HepG2 (cell line): ENCODE results near the gene CCDC57. TPM values are rescaled to one million over a fixed set of nuclear protein-coding genes. Genes with fewer than 3 reads are reported as not detected.

Experiments used
- CCDC6 ChIP-seq: sonication (generic); formaldehyde crosslinking; IDR thresholded peaks from 2 replicates; pipeline ENCODE4 v1.8.1; 2022; ENCODE audit warnings: mild to moderate bottlenecking, missing genetic modification reagents, moderate library complexity
- ETV6 ChIP-seq: sonication (generic); formaldehyde crosslinking; conservative IDR thresholded peaks from 2 replicates; pipeline ENCODE4 v1.4.0; 2020; ENCODE audit warnings: missing genetic modification reagents
- GATA4 ChIP-seq: sonication (generic); IDR thresholded peaks from 2 replicates; pipeline ENCODE4 v1.6.1; 2016; ENCODE audit warnings: antibody characterized with exemption, low read depth, borderline replicate concordance
- JUND ChIP-seq: sonication (generic); formaldehyde crosslinking; IDR thresholded peaks from 2 replicates; pipeline ENCODE4 v1.8.0; 2022; ENCODE audit warnings: mild to moderate bottlenecking, missing genetic modification reagents
- KAT8 ChIP-seq: IDR thresholded peaks from 2 replicates; pipeline ENCODE4 v1.6.1; 2016; ENCODE audit warnings: missing genetic modification reagents, missing compliant biosample characterization
- KDM4B ChIP-seq: sonication (generic); formaldehyde crosslinking; IDR thresholded peaks from 2 replicates; pipeline ENCODE4 v1.4.0; 2020; ENCODE audit warnings: missing genetic modification reagents
- KDM5A ChIP-seq: fragments of 200-600 bp; sonication (generic); IDR thresholded peaks from 2 replicates; pipeline ENCODE4 v1.7.0; 2018; ENCODE audit warnings: antibody characterized with exemption, mild to moderate bottlenecking, low read length, borderline replicate concordance
- NFATC3 ChIP-seq: sonication (generic); formaldehyde crosslinking; IDR thresholded peaks from 2 replicates; pipeline ENCODE4 v1.5.1; 2020; ENCODE audit warnings: mild to moderate bottlenecking, missing genetic modification reagents
- NR2F1 ChIP-seq, 2 experiments: fragments of 450-650 bp in 1 of 2; formaldehyde crosslinking in 1 of 2; IDR thresholded peaks; 2 replicates each; pipeline versions ENCODE4 v1.5.0 to v1.6.1; 2016 to 2020; ENCODE audit warnings: mild to moderate bottlenecking in 1 of 2, missing compliant biosample characterization in 1 of 2, missing genetic modification reagents in 1 of 2, moderate library complexity in 1 of 2
- PRDM15 ChIP-seq: sonication (generic); formaldehyde crosslinking; IDR thresholded peaks from 2 replicates; pipeline ENCODE4 v1.4.0; 2020; ENCODE audit warnings: missing genetic modification reagents
- ZNF275 ChIP-seq: sonication (generic); formaldehyde crosslinking; IDR thresholded peaks from 2 replicates; pipeline ENCODE4 v1.8.0; 2022; ENCODE audit warnings: missing genetic modification reagents, mild to moderate bottlenecking, inconsistent platforms, borderline replicate concordance
- ZNF549 ChIP-seq: sonication (generic); formaldehyde crosslinking; IDR thresholded peaks from 2 replicates; pipeline ENCODE4 v1.5.0; 2020; ENCODE audit warnings: missing genetic modification reagents
- ZNF564 ChIP-seq: sonication (generic); formaldehyde crosslinking; IDR thresholded peaks from 2 replicates; pipeline ENCODE4 v1.8.1; 2023; ENCODE audit warnings: mild to moderate bottlenecking, missing genetic modification reagents
- ZNF569 ChIP-seq: sonication (generic); formaldehyde crosslinking; IDR thresholded peaks from 2 replicates; pipeline ENCODE4 v1.5.0; 2020; ENCODE audit warnings: mild to moderate bottlenecking, missing genetic modification reagents, moderate library complexity, borderline replicate concordance
- ZNF652 ChIP-seq: IDR thresholded peaks from 2 replicates; pipeline ENCODE4 v1.6.1; 2016; ENCODE audit warnings: low read depth, borderline replicate concordance
- ZNF670 ChIP-seq: sonication (generic); formaldehyde crosslinking; IDR thresholded peaks from 2 replicates; pipeline ENCODE4 v1.8.0; 2022; ENCODE audit warnings: mild to moderate bottlenecking, missing genetic modification reagents, borderline replicate concordance
- ZNF691 ChIP-seq: sonication (generic); formaldehyde crosslinking; IDR thresholded peaks from 2 replicates; pipeline ENCODE4 v1.4.0; 2020; ENCODE audit warnings: missing genetic modification reagents, low read depth, mild to moderate bottlenecking, borderline replicate concordance
- ZNF883 ChIP-seq: sonication (generic); formaldehyde crosslinking; IDR thresholded peaks from 2 replicates; pipeline ENCODE4 v1.5.1; 2020; ENCODE audit warnings: mild to moderate bottlenecking, missing genetic modification reagents; ENCODE audit errors: not compliant biosample characterization
- ZNF891 ChIP-seq: sonication (generic); formaldehyde crosslinking; IDR thresholded peaks from 2 replicates; pipeline ENCODE4 v1.5.0; 2020; ENCODE audit warnings: mild to moderate bottlenecking, missing genetic modification reagents
- polyA plus RNA-seq, 8 experiments: library from polyadenylated mRNA; depleted of rRNA in 3 of 8; stranded (reverse) in 7 of 8; unstranded in 1 of 8; fragments of >200 nt; fragmentation: Illumina TruSeq in 4 of 8; extraction: Trizol in 4 of 8; gene quantifications; 2 replicates each; pipeline versions ENCODE4 v1.2.1 to v1.2.3, GENCODE V29; 2011 to 2016; ENCODE audit warnings: low read depth in 4 of 8, missing spikeins in 1 of 8, mixed read lengths in 1 of 8; ENCODE audit not compliant: insufficient read depth in 1 of 8
- total RNA-seq, 5 experiments: library from RNA; depleted of rRNA; stranded (reverse); fragments of >200 nt; fragmentation: Illumina TruSeq; extraction: Trizol; gene quantifications; 2 replicates each; pipeline ENCODE4 v1.2.3, GENCODE V29; 2016; ENCODE audit warnings: low read depth in 1 of 5
- TF ChIP-seq, protein P1 (sequence below): sonication (generic); formaldehyde crosslinking; IDR thresholded peaks from 2 replicates; pipeline ENCODE4 v1.4.0; 2020; ENCODE audit warnings: missing genetic modification reagents

The CCDC57 gene
- total and polyA plus RNA-seq, 2 of the 13 experiments (the other 11 are each of a cell fraction or from before 2014, with no cell fraction given) = 59.3 to 59.9 TPM

DNA sequence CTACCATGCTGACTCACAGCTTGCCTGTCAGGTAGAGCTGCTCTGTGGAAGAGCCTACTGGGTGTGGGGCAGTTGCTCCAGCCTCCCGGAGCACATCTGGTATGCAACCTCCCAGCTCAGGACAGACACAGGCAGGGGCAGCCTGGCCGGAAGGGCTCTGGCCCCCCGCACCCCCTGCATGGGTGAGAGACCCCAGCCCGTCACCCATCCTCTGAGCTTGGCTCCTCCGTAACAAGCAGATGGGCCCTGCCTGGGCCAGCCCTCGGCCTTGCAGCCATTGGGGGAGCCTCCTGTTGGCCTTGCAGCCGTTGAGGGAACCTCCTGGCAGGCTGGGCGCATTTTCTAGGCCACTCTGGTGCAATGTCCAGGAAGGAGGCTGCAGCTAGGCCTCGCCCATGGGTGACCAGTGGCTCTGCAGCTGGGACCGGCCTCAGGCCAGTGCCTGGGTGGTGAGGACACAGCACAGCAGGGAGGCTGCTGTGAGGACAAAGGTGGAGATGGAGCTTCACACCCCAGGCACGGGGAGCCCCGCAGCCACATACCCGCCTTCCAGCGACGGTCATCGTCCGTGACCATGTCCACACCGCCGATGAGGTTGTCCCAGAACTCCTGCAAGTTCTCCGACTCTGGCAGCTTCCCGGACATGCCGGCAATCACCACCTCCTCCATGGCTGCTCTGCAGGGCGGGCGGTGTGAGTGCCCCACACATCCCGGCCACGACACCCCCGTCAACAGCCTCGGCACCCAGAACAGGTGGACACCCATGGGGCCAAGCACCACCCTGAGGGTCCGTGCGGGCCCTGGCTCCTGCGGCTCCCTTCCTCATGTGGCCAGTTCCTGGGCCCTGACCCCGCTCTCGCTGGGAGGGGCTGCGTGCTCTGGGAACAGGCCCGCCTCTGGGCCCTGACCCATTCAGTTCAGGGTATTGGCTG, 116.6 kb downstream of the CCDC57 start (continued):
- TF ChIP-seq, protein P1, sequence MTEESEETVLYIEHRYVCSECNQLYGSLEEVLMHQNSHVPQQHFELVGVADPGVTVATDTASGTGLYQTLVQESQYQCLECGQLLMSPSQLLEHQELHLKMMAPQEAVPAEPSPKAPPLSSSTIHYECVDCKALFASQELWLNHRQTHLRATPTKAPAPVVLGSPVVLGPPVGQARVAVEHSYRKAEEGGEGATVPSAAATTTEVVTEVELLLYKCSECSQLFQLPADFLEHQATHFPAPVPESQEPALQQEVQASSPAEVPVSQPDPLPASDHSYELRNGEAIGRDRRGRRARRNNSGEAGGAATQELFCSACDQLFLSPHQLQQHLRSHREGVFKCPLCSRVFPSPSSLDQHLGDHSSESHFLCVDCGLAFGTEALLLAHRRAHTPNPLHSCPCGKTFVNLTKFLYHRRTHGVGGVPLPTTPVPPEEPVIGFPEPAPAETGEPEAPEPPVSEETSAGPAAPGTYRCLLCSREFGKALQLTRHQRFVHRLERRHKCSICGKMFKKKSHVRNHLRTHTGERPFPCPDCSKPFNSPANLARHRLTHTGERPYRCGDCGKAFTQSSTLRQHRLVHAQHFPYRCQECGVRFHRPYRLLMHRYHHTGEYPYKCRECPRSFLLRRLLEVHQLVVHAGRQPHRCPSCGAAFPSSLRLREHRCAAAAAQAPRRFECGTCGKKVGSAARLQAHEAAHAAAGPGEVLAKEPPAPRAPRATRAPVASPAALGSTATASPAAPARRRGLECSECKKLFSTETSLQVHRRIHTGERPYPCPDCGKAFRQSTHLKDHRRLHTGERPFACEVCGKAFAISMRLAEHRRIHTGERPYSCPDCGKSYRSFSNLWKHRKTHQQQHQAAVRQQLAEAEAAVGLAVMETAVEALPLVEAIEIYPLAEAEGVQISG (CRISPR knock-in tag) = peak; percentile 33; the same call in 1 of the 2 replicates
- TF ChIP-seq ZNF564 (no peak; the same call in 1 of the 2 replicates), ZNF691 (no peak), KDM4B (no peak), ZNF883 (CRISPR knock-in tag) (no peak), CCDC6 (CRISPR knock-in tag) (no peak), GATA4 (no peak), ZNF549 (0 out of 2 replicates have a peak, but pooled peaks have one; percentile 35), ETV6 (CRISPR knock-in tag) (0 out of 2 replicates have a peak, but pooled peaks have one; percentile 16), ZNF275 (CRISPR knock-in tag) (no peak), KDM5A (no peak), NFATC3 (no peak), ZNF670 (CRISPR knock-in tag) (no peak), PRDM15 (CRISPR knock-in tag) (no peak), JUND (CRISPR knock-in tag) (0 out of 2 replicates have a peak, but pooled peaks have one; percentile 21), ZNF569 (CRISPR knock-in tag) (no peak), KAT8 (CRISPR knock-in tag) (no peak), ZNF891 (CRISPR knock-in tag) (0 out of 2 replicates have a peak, but pooled peaks have one; percentile 15), NR2F1 (CRISPR knock-in tag; IDR thresholded peaks at IDR 0.05) (no peak), ZNF652 (CRISPR knock-in tag) (no peak)
